CD4-positive, alpha-beta memory T cell (primary cell): ENCODE results near the gene TMA7. TPM values are rescaled to one million over a fixed set of nuclear protein-coding genes. Genes with fewer than 3 reads are reported as not detected.

Source experiments
- CTCF ChIA-PET: fragments of 350-600 bp; sonication (Branson Sonifier 250); formaldehyde crosslinking; loops from one replicate; lab custom pipeline; 2021; ENCODE audit warnings: inconsistent platforms; ENCODE audit not compliant: partially characterized antibody; lab: Charles Lee
- POLR2A ChIA-PET: fragments of 350-600 bp; sonication (Branson Sonifier 250); formaldehyde crosslinking; loops from one replicate; lab custom pipeline; 2021; ENCODE audit not compliant: partially characterized antibody; lab: Charles Lee
- DNase-seq, 5 donors: peaks; one replicate each; pipeline versions ENCODE4 v3.0.0 to v3.0.0-alpha.2; 2020 to 2022; ENCODE audit warnings: mixed read lengths in 1 of 5
- H3K27ac ChIP-seq: one replicate; pipeline ENCODE4 v1.7.0; 2013; ENCODE audit warnings: low read depth, low read length
- H3K27me3 ChIP-seq: 2 replicates; pipeline ENCODE4 v1.7.0; 2013; ENCODE audit warnings: mild to moderate bottlenecking, low read length, moderate library complexity; ENCODE audit not compliant: insufficient read depth
- H3K36me3 ChIP-seq: 2 replicates; pipeline ENCODE4 v1.7.0; 2013; ENCODE audit warnings: mild to moderate bottlenecking, low read length, moderate library complexity; ENCODE audit not compliant: insufficient read depth
- H3K4me1 ChIP-seq: 2 replicates; pipeline ENCODE4 v1.7.0; 2013; ENCODE audit warnings: mild to moderate bottlenecking, low read length, moderate library complexity; ENCODE audit not compliant: insufficient read depth
- H3K4me3 ChIP-seq, 2 donors: one replicate each; pipeline ENCODE4 v1.7.0; 2013; ENCODE audit warnings: low read length in 2 of 2, mild to moderate bottlenecking in 1 of 2
- H3K9me3 ChIP-seq, 2 donors: one replicate each; pipeline ENCODE4 v1.7.0; 2013; ENCODE audit warnings: low read length in 2 of 2, control low read depth in 1 of 2; ENCODE audit not compliant: control insufficient read depth in 1 of 2
- H3K27ac Mint-ChIP-seq, 7 donors: one replicate each; pipeline ENCODE4 v1.8.0; 2020 to 2021; ENCODE audit warnings: mixed read lengths in 7 of 7, mild to moderate bottlenecking in 6 of 7, inconsistent platforms in 3 of 7, moderate library complexity in 3 of 7
- H3K27me3 Mint-ChIP-seq, 2 donors: one replicate each; pipeline ENCODE4 v1.8.0; 2020 to 2021; ENCODE audit warnings: mixed read lengths in 2 of 2
- H3K36me3 Mint-ChIP-seq, 2 donors: one replicate each; pipeline ENCODE4 v1.8.0; 2020 to 2021; ENCODE audit warnings: mixed read lengths in 2 of 2, inconsistent platforms in 1 of 2, mild to moderate bottlenecking in 1 of 2
- H3K4me1 Mint-ChIP-seq, 4 donors: one replicate each; pipeline ENCODE4 v1.8.0; 2020 to 2021; ENCODE audit warnings: mixed read lengths in 4 of 4, mild to moderate bottlenecking in 1 of 4
- H3K4me3 Mint-ChIP-seq, 8 donors: one replicate each; pipeline ENCODE4 v1.8.0; 2020 to 2021; ENCODE audit warnings: mixed read lengths in 8 of 8, mild to moderate bottlenecking in 7 of 8, moderate library complexity in 6 of 8, inconsistent platforms in 3 of 8
- H3K9me3 Mint-ChIP-seq, 8 donors: one replicate each; pipeline ENCODE4 v1.8.0; 2020 to 2021; ENCODE audit warnings: mixed read lengths in 8 of 8, mild to moderate bottlenecking in 5 of 8, inconsistent platforms in 3 of 8, moderate library complexity in 1 of 8
- intact Hi-C: fragments of 100-400 bp; cut with micrococcal nuclease; formaldehyde crosslinking; loops from one replicate; pipeline ENCODE4 v1.15.1; 2023
- polyA plus RNA-seq, 2 donors: library from polyadenylated mRNA; unstranded; fragments of 300-500 nt; fragmentation: Illumina TruSeq; gene quantifications; one replicate each; pipeline ENCODE4 v1.2.3, GENCODE V29; 2021
- total RNA-seq, 2 experiments: library from RNA; stranded (reverse); gene quantifications; one replicate each; pipeline ENCODE4 v1.2.3, GENCODE V29; 2021

TMA7 gene
- total and polyA plus RNA-seq, 4 experiments from 2014 or later, result 309 to 952 (median 537) TPM

- no peak for DNase-seq
- Histone ChIP-seq H3K27me3 (no peaks in the 10 kb centered on the region), H3K4me3 (no peak overlapping the region), H3K36me3 (no peaks in the 10 kb centered on the region), H3K9me3 (no peaks in the 10 kb centered on the region), H3K27ac (no peak overlapping the region), H3K4me1 (no peaks in the 10 kb centered on the region)
- ChIA-PET CTCF (interaction anchor here (1.0 to 4.1 kb wide), 3 partner anchors 12 to 24 kb away, joined by 4 to 31 read pairs (median 4); no protein-coding TSS in a partner anchor), POLR2A (interaction anchor here (1.1 kb wide), 1 partner anchor 80 kb away, joined by 5 read pairs; the partner anchor contains the start of gene SHISA5)
- Mint-ChIP-seq H3K27ac (no peak overlapping the region), H3K9me3 (no peaks in the 10 kb centered on the region), H3K27me3 (no peaks in the 10 kb centered on the region), H3K36me3 (no peaks in the 10 kb centered on the region), H3K4me3 (no peak overlapping the region), H3K4me1 (peaks cover 0 to 3% (median 0%) of the 10 kb centered on the region in 4 donors)
- intact Hi-C loops, result no loop called here
These were observed 16.0 kb upstream of the TMA7 start for GRCh38 chr3:48423883-48424695.

DNA sequence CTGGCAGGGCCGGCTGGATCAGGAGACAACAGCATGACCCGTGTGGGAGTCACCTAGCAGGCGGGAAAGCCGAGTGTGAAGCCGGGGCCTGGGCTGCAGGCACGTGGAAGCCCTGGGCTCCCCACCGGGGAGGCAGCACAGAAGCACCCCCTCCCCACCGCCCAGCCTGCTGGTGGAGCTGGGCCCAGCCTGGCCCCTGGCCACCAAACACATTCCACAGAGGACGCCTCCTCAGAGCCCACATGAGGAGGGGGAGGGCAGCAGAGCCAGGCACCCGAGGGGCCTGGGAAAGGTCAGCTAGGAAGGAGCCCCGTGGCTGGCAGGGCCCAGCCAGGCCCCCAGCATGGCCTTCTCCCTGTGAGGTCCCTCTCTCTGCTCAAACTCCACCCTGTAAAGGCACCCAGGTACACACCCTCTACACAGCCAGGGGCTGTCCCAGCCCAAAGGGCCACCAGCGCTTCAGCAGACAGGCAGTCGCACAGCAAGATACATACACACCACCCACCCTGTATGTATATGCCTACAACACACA, 14.7 kb upstream of the TMA7 start:
- intact Hi-C loops, result no loop called here
- H3K27ac Mint-ChIP-seq, result peak overlapping the region in 1 of 7 donors; percentile 8
- Histone ChIP-seq H3K36me3 (no peaks in the 10 kb centered on the region), H3K27me3 (no peaks in the 10 kb centered on the region), H3K27ac (no peak overlapping the region), H3K4me3 (no peak overlapping the region), H3K9me3 (no peaks in the 10 kb centered on the region), H3K4me1 (peaks cover 7% of the 10 kb centered on the region)
- CTCF ChIA-PET, result interaction anchor here (1.0 to 1.9 kb wide), 2 partner anchors 11 to 25 kb away, joined by 4 read pairs; no protein-coding TSS in a partner anchor
- no peaks in the 10 kb centered on the region for H3K9me3 Mint-ChIP-seq
- H3K27me3 Mint-ChIP-seq, result no peaks in the 10 kb centered on the region
- POLR2A ChIA-PET, result no interaction called here
- no peak overlapping the region for H3K4me3 Mint-ChIP-seq
- DNase-seq, result no peak
- no peaks in the 10 kb centered on the region for H3K36me3 Mint-ChIP-seq
- peaks cover under 1 to 6% (median 4%) of the 10 kb centered on the region in 4 donors for H3K4me1 Mint-ChIP-seq

DNA sequence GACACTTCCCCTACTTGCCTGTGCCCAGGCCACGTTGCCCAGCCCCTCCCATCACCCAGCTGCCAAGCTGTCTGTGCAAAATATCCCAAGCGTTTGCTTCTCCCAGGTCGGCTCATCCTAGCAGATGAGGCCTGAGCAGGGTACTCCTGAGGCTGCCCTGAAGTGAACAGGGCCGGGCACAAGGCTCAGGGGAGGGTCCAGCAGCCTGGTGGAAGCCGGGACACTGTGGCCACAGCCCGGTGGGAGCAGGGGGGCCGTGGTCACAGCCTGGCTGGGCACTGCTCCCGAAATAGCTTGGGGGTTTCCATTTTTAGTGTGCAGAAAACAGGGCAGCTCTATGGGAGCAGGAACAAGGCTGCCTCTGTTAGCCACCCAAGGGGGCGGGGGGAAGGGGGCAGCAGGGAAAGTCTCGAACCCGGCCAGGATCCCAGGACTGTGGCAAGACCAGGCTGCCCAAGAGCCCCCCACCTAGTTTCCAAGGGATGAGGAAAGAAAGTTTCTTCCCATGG, 13.6 kb upstream of the TMA7 start:
- Histone ChIP-seq H3K4me1 (peaks cover 8% of the 10 kb centered on the region), H3K4me3 (no peak overlapping the region), H3K27me3 (no peaks in the 10 kb centered on the region), H3K36me3 (no peaks in the 10 kb centered on the region), H3K27ac (no peak overlapping the region), H3K9me3 (no peaks in the 10 kb centered on the region)
- DNase-seq, result no peak
- H3K27me3 Mint-ChIP-seq, result no peaks in the 10 kb centered on the region
- no peaks in the 10 kb centered on the region for H3K36me3 Mint-ChIP-seq
- POLR2A ChIA-PET, result interaction anchor here (1.2 kb wide), 1 partner anchor 70 kb away, joined by 3 read pairs; no protein-coding TSS in a partner anchor
- CTCF ChIA-PET, result interaction anchor here (0.8 to 1.9 kb wide), 4 partner anchors 10 to 26 kb away, joined by 3 to 9 read pairs (median 4); no protein-coding TSS in a partner anchor
- H3K4me3 Mint-ChIP-seq, result no peak overlapping the region
- intact Hi-C loops, result no loop called here
- peak overlapping the region in 1 of 7 donors; percentile 24 for H3K27ac Mint-ChIP-seq
- peaks cover 2 to 12% (median 9%) of the 10 kb centered on the region in 4 donors for H3K4me1 Mint-ChIP-seq
- H3K9me3 Mint-ChIP-seq, result no peaks in the 10 kb centered on the region

DNA sequence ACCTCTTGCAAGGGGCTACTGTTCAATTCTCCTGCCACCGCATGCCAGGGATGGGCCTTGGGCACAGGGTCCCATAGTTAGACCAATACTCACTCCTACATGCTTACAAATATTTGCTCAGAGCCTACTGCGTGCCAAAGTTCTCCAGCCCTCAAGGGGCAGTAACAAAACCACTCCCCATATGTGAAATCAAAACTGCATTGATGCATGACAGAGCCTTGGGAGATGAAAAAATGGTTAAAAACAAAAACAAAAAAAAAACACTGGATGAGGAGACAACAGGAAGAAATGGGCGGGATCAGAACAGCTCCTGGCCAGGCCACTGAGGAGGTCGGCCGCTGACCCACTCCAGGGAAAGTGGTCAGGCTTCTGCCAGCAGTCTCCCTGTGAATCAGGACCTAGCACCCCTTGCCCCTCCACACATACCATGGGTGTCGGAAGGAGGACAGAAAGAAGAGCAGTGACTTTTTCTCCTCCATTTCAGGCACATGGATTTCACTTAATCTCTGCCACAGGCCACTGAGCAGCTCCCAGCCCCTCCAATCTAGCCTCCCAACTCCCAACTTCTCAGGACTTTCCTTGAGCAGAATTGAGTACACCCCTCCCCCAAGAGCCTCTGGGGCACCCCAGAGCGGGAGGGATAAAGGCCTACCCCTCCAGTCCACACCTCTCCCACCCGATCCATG, 13.0 kb upstream of the TMA7 start:
- no peak for DNase-seq
- Mint-ChIP-seq H3K27ac (peak overlapping the region in 4 of 7 donors; percentile 3 to 54 (median 34)), H3K27me3 (no peaks in the 10 kb centered on the region), H3K9me3 (no peaks in the 10 kb centered on the region), H3K4me1 (peaks cover 2 to 16% (median 10%) of the 10 kb centered on the region in 4 donors), H3K4me3 (peak overlapping the region in 6 of 8 donors; percentile 0 to 77 (median 11)), H3K36me3 (peaks cover 0 to 3% of the 10 kb centered on the region in 2 donors)
- CTCF ChIA-PET, result interaction anchor here (0.9 to 1.8 kb wide), 2 partner anchors 9 to 26 kb away, joined by 3 to 9 read pairs; no protein-coding TSS in a partner anchor
- Histone ChIP-seq H3K27ac (no peak overlapping the region), H3K4me3 (no peak overlapping the region), H3K36me3 (no peaks in the 10 kb centered on the region), H3K27me3 (no peaks in the 10 kb centered on the region), H3K9me3 (no peaks in the 10 kb centered on the region), H3K4me1 (peaks cover 8% of the 10 kb centered on the region)
- POLR2A ChIA-PET, result interaction anchor here (1.2 to 2.0 kb wide), 2 partner anchors 13 to 70 kb away, joined by 3 to 7 read pairs; partner anchors contain the start of genes CCDC51 and TMA7
- intact Hi-C loops, result no loop called here

GRCh38 chr3:48427630-48427962, 12.5 kb upstream of the TMA7 start:
- ChIA-PET CTCF (interaction anchor here (1.8 kb wide), 1 partner anchor 9 kb away, joined by 9 read pairs; no protein-coding TSS in a partner anchor), POLR2A (interaction anchor here (2.0 kb wide), 1 partner anchor 12 kb away, joined by 7 read pairs; the partner anchor contains the start of genes CCDC51 and TMA7)
- Histone ChIP-seq H3K9me3 (no peaks in the 10 kb centered on the region), H3K4me3 (no peak overlapping the region), H3K27me3 (no peaks in the 10 kb centered on the region), H3K4me1 (peaks cover 8% of the 10 kb centered on the region), H3K27ac (no peak overlapping the region), H3K36me3 (no peaks in the 10 kb centered on the region)
- Mint-ChIP-seq H3K27me3 (no peaks in the 10 kb centered on the region), H3K9me3 (no peaks in the 10 kb centered on the region), H3K4me3 (peak overlapping the region in 6 of 8 donors; percentile 56 to 77 (median 62)), H3K27ac (peak overlapping the region in 1 of 7 donors; percentile 54), H3K4me1 (peaks cover 2 to 16% (median 10%) of the 10 kb centered on the region in 4 donors), H3K36me3 (peaks cover 0 to 7% of the 10 kb centered on the region in 2 donors)
- no peak for DNase-seq
- intact Hi-C loops, result no loop called here

DNA sequence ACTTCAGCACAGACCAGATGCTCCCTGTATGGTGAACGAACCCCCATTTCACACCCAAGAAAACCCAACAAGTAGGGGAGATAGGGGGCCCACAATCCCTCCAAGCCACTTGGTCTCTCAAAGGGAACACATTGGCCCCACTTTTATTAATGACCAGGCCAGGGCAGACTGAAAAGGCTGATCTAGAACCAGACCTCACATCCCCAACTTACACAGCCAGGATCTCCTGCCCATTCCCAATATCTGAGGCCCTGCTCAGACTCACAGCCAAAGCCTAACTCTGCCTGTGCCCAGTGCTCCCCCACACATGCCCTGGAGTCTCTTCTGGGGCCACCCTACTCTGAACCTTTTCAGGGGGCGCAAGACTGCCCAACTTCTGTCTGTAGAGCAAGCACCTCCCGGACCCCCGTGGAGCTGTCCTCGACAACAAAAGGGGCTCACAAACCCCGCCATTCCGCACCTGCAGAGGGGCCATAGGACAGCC, 11.9 kb upstream of the TMA7 start:
- Histone ChIP-seq H3K9me3 (no peaks in the 10 kb centered on the region), H3K36me3 (no peaks in the 10 kb centered on the region), H3K4me3 (no peak overlapping the region), H3K4me1 (peaks cover 8% of the 10 kb centered on the region), H3K27ac (no peak overlapping the region), H3K27me3 (no peaks in the 10 kb centered on the region)
- no peak for DNase-seq
- Mint-ChIP-seq H3K36me3 (peaks cover 0 to 7% of the 10 kb centered on the region in 2 donors), H3K4me3 (peak overlapping the region; percentile 56 to 77 (median 64)), H3K9me3 (no peaks in the 10 kb centered on the region), H3K27me3 (no peaks in the 10 kb centered on the region), H3K4me1 (peaks cover 2 to 16% (median 10%) of the 10 kb centered on the region in 4 donors), H3K27ac (peak overlapping the region in 5 of 7 donors; percentile 41 to 66 (median 43))
- ChIA-PET POLR2A (interaction anchor here (2.0 kb wide), 1 partner anchor 12 kb away, joined by 7 read pairs; the partner anchor contains the start of genes CCDC51 and TMA7), CTCF (interaction anchor here (1.8 to 9.7 kb wide), 2 partner anchors 8 to 23 kb away, joined by 9 to 381 read pairs; no protein-coding TSS in a partner anchor)
- intact Hi-C loops, result no loop called here
